ENCODE data around the gene RBM12.

The RBM12 gene

DNA sequence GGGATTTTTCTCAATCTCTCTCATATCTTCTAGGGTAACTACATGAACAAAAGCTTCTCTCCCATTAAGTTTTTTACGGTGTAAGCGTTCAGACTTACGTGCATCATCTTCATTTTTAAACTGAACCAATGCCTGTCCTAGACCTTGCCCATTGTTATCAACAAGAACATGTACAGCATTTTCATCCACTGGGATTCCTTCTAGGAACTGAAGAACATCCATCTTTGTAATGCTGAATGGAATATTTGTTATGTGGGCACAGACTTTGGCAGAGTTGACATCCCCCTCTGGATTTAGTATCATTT is 11.3 kb downstream of the RBM12 start:
- no peak for DNase-seq (ENCODE audit: low read depth)
- no peak for TF ChIP-seq POLR2A (IDR thresholded peaks at IDR 0.05; ENCODE audit: extremely low read depth, insufficient read length)
- no peak for TF ChIP-seq MYC (IDR thresholded peaks at IDR 0.05; ENCODE audit: low read depth, low read length)
- TF ChIP-seq, protein P1, sequence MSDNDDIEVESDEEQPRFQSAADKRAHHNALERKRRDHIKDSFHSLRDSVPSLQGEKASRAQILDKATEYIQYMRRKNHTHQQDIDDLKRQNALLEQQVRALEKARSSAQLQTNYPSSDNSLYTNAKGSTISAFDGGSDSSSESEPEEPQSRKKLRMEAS (IDR thresholded peaks at IDR 0.05; ENCODE audit: low read depth, low read length), result no peak
- TF ChIP-seq, protein P2, sequence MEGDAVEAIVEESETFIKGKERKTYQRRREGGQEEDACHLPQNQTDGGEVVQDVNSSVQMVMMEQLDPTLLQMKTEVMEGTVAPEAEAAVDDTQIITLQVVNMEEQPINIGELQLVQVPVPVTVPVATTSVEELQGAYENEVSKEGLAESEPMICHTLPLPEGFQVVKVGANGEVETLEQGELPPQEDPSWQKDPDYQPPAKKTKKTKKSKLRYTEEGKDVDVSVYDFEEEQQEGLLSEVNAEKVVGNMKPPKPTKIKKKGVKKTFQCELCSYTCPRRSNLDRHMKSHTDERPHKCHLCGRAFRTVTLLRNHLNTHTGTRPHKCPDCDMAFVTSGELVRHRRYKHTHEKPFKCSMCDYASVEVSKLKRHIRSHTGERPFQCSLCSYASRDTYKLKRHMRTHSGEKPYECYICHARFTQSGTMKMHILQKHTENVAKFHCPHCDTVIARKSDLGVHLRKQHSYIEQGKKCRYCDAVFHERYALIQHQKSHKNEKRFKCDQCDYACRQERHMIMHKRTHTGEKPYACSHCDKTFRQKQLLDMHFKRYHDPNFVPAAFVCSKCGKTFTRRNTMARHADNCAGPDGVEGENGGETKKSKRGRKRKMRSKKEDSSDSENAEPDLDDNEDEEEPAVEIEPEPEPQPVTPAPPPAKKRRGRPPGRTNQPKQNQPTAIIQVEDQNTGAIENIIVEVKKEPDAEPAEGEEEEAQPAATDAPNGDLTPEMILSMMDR (IDR thresholded peaks at IDR 0.05; ENCODE audit: low read depth, low read length), result no peak

GRCh38 chr20:35652641-35653429 is 11.9 kb downstream of the RBM12 start:
- TF ChIP-seq POLR2A (IDR thresholded peaks at IDR 0.05; ENCODE audit: extremely low read depth, insufficient read length), result no peak
- TF ChIP-seq, protein P1 (IDR thresholded peaks at IDR 0.05; ENCODE audit: low read depth, low read length), result no peak
- TF ChIP-seq MYC (IDR thresholded peaks at IDR 0.05; ENCODE audit: low read depth, low read length), result no peak
- TF ChIP-seq, protein P2 (IDR thresholded peaks at IDR 0.05; ENCODE audit: low read depth, low read length), result no peak
- DNase-seq (ENCODE audit: low read depth), result no peak
- H3K4me3 ChIP-seq (ENCODE audit: low read depth, low read length), result no peak overlapping the region

More for the DNA sequence above, 11.3 kb downstream of the RBM12 start:
- H3K4me3 ChIP-seq (ENCODE audit: low read depth, low read length), result no peak overlapping the region

DNA sequence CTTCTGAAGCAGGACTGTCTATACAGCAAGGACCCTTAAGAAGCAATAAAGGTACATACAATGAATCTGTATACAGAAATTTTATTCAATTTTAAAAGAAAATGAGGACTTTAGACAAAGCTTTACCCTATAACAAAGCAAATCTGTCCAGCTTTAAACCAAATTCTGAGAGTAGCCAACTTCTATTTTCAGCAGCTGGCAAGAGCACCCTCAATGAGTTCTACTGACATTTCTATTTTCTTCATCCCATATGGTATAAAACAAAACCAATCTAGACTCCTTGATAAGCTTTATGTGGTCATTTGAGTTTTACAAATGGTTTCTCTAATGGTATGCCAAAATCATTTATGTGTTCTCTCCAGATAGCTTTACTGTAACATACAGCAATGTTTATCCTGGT is 12.7 kb downstream of the RBM12 start:
- no peak overlapping the region for H3K4me3 ChIP-seq (ENCODE audit: low read depth, low read length)
- no peak for DNase-seq (ENCODE audit: low read depth)
- TF ChIP-seq POLR2A (IDR thresholded peaks at IDR 0.05; ENCODE audit: extremely low read depth, insufficient read length) (no peak), MYC (IDR thresholded peaks at IDR 0.05; ENCODE audit: low read depth, low read length) (no peak)
- TF ChIP-seq, protein P1 (IDR thresholded peaks at IDR 0.05; ENCODE audit: low read depth, low read length), result no peak
- TF ChIP-seq, protein P2 (IDR thresholded peaks at IDR 0.05; ENCODE audit: low read depth, low read length), result no peak

DNA sequence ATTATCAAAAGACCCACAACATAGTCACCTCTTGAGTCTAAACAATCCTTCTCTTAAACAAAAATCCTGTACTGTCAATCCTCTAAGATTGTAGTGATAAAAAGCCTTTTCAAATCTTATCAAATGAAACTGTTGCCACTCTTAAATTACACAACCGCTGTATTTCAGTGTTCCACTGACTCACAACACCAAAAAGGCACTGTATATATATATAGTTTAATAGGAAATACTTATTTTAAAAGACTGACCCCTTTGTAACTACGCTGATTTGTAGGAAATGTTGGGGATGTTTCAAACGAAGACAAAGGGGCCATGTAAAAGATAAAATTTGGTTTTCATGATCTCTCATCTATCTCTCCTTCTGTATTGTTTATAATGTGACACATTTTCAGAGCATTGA is 14.1 kb downstream of the RBM12 start:
- H3K4me3 ChIP-seq (ENCODE audit: low read depth, low read length), result no peak overlapping the region
- no peak for DNase-seq (ENCODE audit: low read depth)
- TF ChIP-seq, protein P1 (IDR thresholded peaks at IDR 0.05; ENCODE audit: low read depth, low read length), result no peak
- TF ChIP-seq POLR2A (IDR thresholded peaks at IDR 0.05; ENCODE audit: extremely low read depth, insufficient read length), result no peak
- TF ChIP-seq, protein P2 (IDR thresholded peaks at IDR 0.05; ENCODE audit: low read depth, low read length), result no peak
- no peak for TF ChIP-seq MYC (IDR thresholded peaks at IDR 0.05; ENCODE audit: low read depth, low read length)

GRCh38 chr20:35648836-35649235 is 15.9 kb downstream of the RBM12 start:
- no peak for TF ChIP-seq MYC (IDR thresholded peaks at IDR 0.05; ENCODE audit: low read depth, low read length)
- TF ChIP-seq, protein P2 (IDR thresholded peaks at IDR 0.05; ENCODE audit: low read depth, low read length), result no peak
- TF ChIP-seq POLR2A (IDR thresholded peaks at IDR 0.05; ENCODE audit: extremely low read depth, insufficient read length), result no peak
- TF ChIP-seq, protein P1 (IDR thresholded peaks at IDR 0.05; ENCODE audit: low read depth, low read length), result no peak
- no peak overlapping the region for H3K4me3 ChIP-seq (ENCODE audit: low read depth, low read length)
- DNase-seq (ENCODE audit: low read depth), result no peak
